Stomach (tissue), 4 donors: Measurements from ENCODE around the gene DHX32.

ENCODE experiments used
- CTCF ChIP-seq, 7 experiments: fragments of 450-650 bp in 4 of 7; fragments of 200-600 bp in 3 of 7; sonication (generic) in 3 of 7; IDR thresholded peaks; one replicate each; pipeline ENCODE4 v1.5.1; 2016 to 2019; ENCODE audit warnings: antibody characterized with exemption in 7 of 7, control low read depth in 2 of 7, mild to moderate bottlenecking in 1 of 7
- EP300 ChIP-seq: sonication (generic); formaldehyde crosslinking; IDR thresholded peaks from one replicate; pipeline ENCODE4 v1.6.1; 2017; ENCODE audit warnings: antibody characterized with exemption

GRCh38 chr10:125815764-125816163 lies 65.3 kb downstream of the DHX32 start:
- TF ChIP-seq CTCF (IDR thresholded peaks at IDR 0.05) (no peak), EP300 (no peak)
